DMS153 (cell line): Measurements from ENCODE around the gene ENPP1.
"Not testable (repeated sequence)": the region's sequence is repeated elsewhere in the genome, so short reads cannot be mapped to it uniquely, and the experiment has no call there.

Source experiments
- DNase-seq: peaks from one replicate; lab custom pipeline; 2025; lab: John Stamatoyannopoulos, UW

Gene ENPP1

DNA sequence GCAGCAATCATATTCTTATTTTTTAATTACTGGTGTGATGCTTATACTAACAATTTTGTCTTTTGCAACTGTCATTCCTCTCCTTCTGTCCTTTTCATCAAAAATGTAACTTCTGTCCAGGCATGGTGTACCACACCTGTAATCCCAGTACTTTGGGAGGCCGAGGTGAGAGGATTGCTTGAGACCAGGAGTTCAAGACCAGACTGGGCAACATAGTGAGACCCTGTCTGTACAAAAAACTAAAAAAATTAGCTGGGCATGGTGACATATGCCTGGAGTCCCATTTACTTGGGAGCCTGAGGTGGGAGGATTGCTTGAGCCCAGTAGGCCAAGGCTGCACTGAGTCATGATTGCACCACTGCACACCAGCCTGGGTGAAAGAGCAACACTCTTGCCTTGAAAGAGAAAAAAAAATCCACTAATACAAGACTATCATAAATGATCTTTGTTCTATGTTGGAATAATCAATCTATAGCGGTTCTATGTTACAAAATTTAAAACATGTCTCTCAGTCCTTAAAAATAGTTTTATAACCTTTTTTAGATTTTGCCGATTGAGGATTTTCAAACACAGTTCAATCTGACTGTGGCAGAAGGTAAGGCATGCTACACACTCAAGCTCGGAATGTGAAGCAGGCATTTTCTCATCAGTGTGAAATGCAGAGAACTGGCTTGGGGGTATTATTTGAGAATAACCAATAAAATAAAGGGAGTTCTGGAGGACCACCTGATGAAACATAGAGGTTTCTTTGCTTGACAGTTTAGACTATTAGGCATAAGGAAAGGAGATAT is 70.4 kb downstream of the ENPP1 start:
- no peak for DNase-seq

DNA sequence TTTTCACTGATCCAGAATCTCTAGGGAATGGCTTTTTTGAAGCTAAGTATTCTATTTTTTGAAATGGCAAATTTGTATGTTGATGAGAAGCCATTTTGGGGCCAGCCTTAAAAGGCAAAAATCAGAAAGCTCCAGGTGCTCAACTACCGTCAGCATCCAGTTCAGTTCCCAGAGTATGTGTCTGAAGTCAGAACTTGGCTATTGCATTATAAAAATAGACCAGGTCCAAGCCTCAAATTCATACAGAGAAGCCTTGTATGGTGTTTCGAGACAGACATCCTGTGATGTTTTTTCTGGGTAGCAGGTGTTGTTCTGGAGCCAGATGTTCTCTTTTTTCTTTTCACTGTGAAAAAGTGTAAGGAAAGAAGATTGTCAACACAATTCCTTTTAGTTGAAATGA is 75.2 kb downstream of the ENPP1 start:
- no peak for DNase-seq

DNA sequence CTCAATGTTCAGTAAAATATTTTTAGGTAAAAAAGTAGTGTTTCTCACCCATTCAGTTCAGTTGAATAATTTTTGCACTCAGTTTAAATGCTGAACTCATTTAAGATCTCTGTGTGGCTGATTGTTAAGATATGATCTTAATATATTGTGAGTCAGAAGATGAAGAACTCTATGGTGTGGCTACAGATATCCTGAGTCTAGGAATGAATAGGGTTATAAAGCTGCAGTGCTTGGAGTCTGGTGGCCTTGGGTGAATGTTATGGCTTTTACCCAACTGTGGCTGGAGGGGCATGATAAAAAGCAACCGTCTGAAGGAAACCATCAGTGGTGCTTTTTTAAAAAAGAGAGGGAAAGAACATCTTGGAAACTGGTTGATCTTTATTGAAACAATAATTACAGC is 77.4 kb downstream of the ENPP1 start:
- DNase-seq: no peak

DNA sequence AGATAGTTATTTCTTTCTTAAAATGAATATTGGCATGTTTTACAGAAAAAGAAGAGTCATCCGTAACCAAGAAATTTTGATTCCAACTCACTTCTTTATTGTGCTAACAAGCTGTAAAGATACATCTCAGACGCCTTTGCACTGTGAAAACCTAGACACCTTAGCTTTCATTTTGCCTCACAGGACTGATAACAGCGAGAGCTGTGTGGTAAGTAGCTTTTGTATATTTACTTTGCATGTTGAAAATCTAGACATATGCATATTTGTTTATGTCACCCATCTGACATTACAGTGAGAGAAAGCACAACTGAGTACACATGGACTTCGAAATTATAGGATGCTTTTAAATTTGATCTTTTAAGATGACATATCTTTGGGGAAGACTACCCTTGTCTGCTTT is 78.7 kb downstream of the ENPP1 start:
- DNase-seq: no peak

DNA sequence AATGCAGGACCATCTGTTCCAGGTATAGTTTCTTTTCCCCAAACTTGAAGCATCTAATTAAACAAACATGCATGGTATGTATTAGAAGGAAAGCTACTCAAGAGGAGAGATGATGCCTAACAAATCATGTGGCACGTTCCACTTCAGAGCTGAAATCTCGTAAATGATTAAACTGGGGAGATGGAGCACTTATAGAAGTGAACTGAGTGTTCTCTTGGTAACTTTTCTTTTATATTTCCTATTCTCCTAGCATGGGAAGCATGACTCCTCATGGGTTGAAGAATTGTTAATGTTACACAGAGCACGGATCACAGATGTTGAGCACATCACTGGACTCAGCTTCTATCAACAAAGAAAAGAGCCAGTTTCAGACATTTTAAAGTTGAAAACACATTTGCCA is 82.3 kb downstream of the ENPP1 start:
- DNase-seq: no peak

DNA sequence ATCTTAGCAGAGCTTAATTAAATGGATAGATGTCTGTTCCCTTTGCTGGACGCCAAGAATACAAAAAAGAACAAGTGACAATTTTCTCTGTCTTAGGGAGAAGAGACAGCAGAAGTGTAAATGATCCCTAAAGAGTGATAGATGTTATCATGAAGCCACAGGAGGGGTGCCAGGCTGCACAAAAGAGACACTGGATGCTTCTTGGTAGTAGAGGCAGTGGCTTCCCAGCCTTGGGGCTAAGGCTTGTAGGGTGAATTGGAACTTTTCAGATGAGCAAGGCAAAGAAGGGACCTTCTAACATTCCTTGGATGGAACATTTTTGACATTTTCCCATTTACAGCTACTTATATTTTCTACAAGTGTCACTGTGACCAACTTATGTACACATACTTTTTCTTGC is 85.4 kb downstream of the ENPP1 start:
- DNase-seq: no peak

DNA sequence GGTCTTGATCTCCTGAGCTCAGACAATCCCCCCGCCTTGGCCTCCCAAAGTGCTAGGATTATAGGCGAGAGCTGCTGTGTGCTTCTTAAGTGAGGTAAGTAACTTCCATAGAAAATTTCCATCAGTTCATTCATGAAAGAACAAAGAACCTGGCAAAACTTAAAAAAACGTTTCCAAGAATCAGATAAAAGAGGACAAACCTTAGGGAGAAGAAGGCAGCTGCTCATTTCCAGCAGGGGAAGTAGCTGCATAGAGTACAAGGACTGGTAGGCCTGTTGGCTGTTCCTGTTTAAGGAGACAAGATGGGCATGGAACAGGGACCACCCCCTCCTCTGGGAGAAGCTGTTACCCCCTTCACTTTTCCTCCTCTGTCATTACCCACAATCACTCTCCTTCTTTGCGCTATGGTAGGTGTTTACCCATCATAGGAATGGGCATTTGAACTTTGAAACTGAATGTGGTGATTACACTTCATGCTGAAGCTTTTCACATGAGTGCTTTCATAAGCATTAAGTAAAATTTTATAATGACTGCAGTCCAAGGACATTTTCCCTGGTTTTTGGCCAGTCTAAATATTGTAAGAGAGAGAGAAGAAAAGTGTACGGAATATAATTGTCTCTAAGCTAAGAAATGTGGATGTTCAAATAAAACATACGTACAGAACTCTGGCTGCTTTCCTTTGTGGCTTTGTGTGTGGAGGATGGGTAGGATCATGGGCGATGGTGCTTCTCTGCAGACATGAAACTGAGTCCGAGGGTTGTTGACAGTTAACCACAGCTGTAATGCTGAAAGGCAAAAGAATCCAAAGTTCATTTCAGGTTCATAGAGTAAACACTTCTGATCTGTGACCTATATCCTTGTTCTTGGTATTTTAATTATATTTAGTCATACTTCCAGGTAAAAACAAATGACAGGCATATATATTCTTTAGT is 86.9 kb downstream of the ENPP1 start:
- no peak for DNase-seq

DNA sequence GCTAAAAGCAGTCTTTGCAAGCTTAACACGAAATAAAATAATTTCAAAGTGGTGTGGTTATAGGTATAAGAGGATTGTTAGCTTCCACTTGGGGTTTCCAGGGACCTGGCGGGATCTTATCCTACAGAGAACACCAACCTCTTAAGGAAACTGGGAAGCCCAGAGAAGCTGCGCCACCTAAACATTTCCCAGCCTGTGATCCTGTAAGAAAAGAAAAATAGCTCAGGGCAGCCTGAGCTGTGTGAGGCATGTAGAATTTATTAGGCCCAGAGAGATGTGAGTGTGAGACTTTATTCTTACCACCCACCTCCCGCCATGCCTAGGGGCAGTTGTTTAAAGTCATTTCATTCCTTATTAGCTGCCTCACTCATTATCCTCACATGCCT is 89.2 kb downstream of the ENPP1 start:
- no peak for DNase-seq

DNA sequence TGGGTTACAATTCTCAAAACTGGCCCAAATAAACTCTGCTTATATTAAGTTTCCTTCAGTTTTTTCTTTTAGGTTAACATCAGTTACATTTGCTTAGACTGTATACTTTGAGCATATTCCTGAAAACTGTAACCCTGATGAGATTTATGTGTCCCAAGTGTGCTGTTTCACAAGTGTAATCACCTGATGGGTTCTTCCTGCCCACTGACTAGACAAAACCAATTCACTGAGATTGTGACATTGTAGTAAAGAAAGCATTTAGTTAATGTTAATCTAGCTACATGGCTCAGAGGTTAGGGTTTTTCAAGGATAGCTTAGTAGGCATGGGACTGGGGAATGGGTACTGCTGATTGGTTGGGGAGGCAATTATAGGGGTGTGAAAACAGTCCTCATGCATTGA is 89.8 kb downstream of the ENPP1 start:
- DNase-seq: no peak

DNA sequence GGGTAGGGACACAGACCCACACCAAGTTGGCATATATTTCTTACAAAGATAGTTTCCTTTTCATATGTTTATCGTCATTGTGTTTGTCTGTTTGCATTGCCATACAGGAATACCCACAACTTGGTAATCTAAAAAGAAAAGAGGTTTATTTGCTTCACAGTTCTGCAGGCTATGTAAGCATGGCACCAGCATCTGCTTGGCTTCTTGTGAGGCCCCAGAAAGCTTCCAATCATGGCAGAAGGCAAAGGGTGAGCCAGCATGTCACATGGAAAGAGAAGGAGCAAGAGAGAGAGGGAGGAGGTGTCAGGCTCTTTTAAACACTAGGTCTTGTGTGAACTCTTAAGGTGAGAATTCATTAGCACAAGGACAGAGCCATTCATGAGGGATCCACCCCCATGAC is 90.9 kb downstream of the ENPP1 start:
- DNase-seq: no peak

DNA sequence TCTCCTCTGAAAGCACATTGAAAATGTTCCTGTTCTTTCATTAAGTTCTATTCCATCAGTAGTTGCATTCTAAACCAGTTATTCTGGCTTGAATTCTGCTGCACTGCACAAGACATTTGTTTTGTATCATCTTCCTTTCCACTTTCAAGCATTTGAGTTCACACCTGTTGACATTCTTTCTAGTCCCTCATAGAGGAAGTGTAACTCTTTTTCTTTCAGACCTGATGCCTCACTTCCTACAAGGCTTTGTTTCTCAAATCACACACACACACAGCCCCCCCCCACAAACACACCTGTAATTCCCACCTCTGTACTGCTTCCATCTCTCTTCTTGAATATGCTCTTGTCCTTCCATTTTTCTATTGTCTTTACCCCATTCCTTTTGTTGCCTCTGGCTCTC is 92.4 kb downstream of the ENPP1 start:
- no peak for DNase-seq

DNA sequence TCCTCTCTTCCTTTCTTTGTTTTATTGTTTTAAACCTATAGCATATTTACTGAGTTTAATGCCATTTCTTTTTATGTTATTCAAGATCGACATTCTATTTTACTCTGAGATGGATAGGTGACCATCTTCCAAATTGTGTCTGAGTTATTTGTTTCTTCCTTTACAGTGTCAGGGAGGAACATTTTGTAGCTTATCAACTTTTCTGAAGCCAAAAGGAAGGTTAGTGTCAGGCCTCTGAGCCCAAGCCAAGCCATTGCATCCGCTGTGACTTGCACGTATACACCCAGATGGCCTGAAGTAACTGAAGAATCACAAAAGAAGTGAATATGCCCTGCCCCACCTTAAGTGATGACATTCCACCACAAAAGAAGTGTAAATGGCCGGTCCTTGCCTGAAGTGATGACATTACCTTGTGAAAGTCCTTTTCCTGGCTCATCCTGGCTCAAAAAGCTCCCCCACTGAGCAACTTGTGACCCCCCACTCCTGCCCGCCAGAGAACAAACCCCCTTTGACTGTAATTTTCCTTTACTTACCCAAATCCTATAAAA is 93.6 kb downstream of the ENPP1 start:
- DNase-seq: not testable (repeated sequence)

DNA sequence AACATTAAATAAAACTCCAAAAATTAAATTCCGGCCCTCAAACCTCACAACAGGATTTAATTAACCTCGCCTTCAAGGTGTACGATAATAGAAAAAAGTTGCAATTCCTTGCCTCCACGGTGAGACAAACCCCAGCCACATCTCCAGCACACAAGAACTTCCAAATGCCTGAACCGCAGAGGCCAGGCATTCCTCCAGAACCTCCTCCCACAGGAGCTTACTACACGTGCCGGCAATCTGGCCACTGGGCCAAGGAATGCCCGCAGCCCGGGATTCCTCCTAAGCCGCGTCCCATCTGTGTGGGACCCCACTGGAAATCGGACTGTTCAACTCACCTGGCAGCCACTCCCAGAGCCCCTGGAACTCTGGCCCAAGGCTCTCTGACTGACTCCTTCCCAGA is 95.9 kb downstream of the ENPP1 start:
- not testable (repeated sequence) for DNase-seq

DNA sequence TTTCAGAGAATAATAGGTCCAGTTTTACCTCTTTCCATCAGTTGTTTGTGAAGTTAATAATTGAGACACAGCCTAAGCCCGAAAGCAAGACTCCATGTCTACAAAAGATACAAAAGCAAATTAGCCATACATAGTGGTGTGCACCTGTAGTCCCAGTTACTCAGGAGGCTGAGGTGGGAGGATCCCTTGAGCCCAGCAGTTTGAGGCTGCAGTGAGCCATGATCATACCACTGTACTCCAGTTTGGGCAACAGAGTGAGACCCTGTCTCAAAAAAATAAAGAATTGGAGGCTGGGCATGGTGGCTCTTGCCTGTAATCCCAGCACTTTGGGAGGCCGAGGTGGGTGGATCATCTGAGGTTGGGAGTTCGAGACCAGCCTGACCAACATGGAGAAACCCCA is 101.0 kb downstream of the ENPP1 start:
- not testable (repeated sequence) for DNase-seq

DNA sequence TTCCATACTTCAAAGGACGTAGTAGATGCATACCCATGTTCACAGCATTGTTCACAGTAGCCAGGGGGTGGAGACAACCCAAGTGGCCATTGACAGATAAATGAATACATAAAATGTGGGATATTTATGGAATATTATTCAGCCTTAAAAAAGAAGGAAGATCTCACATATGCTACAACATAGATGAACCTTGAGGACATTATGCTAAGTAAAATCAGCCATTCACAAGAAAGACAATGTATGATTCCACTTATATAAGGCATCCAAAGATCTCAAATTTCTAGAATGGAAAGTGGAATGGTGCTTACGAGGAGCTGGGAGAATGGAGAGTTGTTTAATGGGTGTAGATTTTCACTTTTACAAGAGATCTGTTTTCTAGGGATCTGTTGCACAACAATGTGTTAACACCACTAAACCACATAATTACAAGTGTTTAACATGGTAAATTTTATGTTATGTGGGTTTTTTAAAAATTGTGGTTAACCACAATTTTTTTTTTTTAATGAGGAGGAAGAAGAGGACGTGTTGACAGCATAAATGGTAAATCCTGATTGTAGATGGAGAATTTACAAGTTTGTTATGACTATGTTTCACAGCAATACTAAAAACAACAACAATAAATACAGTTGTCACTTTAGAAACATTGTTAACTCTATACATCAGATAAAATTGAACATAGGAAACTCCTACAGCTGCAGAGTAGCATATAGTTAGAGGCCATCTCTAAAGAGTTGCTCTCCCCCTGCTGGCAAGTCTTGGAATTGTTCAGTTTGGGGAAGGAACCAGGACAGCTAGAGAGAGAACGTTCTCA is 101.8 kb downstream of the ENPP1 start:
- DNase-seq: peak; percentile 53

DNA sequence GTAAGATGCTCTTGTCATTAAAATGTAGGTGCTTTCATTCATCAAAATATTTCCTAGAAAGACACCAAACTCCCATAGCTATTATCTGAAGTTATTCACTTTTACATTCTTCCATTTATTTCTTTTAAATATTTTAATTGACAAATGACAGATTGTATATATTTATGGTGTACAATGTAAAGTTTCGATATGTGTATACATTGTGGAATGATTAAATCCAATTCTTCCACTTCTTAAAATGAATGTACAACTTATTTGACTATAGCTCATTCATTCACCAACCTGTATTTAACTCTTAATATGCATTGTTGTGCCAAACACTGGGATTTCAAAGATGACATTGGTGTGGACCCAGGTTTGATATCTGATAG is 102.4 kb downstream of the ENPP1 start:
- DNase-seq: no peak

DNA sequence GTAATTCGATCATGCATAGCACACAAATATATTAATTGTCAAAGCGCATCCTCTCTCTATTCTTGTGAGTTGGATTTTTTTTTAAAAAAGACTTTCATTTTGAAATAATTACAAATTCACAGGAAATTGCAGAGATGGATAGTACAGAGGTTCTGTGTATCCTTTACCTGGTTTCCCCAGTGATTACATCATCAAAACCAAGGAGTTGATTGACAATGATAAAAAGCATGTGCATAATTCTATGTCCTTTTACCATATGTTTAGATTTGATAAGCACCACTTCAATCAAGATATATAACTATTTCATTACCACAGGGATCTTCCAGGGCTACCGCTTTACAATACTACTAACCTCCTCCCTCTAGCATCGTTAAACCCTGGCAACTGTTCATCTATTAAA is 103.1 kb downstream of the ENPP1 start:
- peak; percentile 8 for DNase-seq

DNA sequence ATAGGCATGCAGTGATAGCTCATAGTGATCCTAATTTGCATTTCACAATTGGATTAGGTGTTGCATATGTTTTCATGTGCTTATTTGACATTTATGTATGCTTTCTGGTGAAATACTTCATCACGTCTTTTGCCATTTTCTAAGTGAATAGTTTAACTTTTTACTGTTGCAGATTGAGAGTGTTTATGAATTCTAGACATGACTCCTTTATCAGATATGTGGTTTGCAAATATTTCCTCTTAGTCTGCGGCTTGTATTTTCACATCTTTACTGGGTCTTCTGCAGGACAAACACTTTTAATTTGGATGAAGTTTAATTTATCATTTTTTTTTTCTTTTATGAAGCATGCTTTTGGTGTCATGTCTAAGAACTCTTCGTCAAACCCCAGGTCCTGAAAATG is 104.1 kb downstream of the ENPP1 start:
- DNase-seq: no peak

DNA sequence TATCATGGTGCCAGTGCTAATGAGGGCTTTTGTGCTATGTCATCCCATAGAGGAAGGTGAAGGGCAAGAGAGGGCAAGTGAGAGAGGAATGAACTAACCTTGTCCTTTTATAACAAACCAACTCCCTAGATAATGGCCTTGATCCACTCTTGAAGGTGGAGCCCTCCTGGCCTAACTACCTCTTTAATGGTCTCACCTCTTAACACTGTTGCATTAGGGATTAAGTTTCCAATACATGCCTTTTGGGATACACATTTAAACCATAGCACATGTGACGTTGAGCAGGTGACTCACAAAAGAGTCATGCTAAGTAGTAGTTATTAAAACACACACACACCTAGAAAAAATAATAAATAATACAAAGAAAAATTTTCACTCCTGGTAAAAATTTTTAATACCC is 106.4 kb downstream of the ENPP1 start:
- no peak for DNase-seq

DNA sequence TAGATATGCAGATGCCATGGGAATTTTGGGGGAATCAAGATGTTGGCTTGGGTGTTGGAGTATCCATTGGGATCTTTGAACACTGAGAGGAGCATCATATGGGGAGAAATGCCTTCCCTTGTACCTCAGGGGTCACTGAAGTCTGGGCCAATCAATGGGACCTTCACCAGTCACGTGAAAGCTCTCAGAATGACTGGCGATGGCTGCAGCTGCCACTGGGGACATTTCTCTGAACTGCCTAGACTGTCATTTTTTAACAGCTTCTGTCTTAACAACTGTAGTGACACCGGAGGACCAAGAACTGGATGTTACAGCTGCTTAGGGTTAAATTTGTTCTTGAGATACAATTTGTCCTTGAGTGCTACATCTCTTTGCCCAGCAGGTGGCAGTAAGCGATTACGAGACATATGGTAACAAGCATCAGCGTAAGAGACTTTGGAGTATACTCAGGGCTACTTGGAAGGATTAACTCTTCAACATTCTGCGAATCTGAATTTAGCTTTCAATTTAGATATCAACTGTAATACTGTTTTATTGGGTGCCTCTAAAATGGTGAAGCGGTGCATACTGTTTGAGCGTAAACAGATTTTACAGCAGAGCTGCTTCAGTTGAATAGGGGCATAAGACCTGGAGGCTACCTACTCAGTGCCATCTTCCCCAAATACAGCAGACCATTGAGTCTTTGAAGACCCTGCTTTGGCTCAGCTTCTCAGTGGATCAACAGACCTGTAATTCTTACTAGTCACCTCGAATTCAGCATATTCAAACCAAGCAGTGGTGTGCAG is 107.3 kb downstream of the ENPP1 start:
- peak; percentile 43 for DNase-seq

DNA sequence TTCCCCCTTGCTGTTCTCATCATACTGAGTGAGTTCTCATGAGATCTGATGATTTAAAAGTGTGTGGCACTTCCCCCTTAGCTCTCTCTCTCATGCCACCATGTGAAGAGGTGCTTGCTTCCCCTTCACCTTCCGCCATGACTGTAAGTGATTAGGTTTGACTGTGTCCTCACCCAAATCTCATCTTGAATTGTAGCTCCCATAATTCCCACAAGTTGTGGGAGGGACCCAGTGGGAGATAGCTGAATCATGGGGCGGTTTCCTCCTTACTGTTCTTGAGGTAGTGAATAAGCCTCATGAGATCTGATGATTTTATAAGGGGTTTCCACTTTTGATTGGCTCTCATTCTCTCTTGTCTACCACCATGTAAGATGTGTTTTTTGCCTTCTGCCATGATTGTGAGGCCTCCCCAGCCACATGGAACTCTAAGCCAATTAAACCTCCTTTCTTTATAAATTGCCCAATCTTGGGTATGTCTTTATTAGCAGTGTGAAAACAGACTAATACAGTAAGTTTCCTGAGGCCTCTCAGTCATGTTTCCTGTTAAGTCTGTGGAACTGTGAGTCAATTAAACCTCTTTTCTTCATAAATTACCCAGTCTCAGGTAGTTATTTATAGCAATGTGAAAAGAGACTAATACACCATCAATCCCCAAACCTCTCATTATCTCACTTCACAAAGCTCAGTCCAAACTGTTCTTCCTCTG is 108.4 kb downstream of the ENPP1 start:
- not testable (repeated sequence) for DNase-seq
